GM13977 (cell line): ENCODE results near the gene HOXB7.
A peak's percentile ranks its signal among the peaks of the same experiment; 100 is the strongest.

Source experiments
- DNase-seq: peaks from one replicate; pipeline ENCODE4 v3.0.0; 2012; ENCODE audit warnings: low spot score
- CTCF ChIP-seq: IDR thresholded peaks from 2 replicates; pipeline ENCODE4 v1.5.1; 2012; ENCODE audit warnings: mild to moderate bottlenecking, control low read depth; ENCODE audit not compliant: insufficient read depth; ENCODE audit errors: extremely low read depth, missing control alignments
- in situ Hi-C: fragments of 300-500 bp; cut with MboI; formaldehyde crosslinking; loops from one replicate; pipeline ENCODE4 v1.12.0; 2022; ENCODE audit warnings: low sequenced_read_pairs, low pct_unique_long_range_greater_than_20kb, mixed read lengths, inconsistent platforms; ENCODE audit not compliant: unreplicated experiment

The HOXB7 gene

GRCh38 chr17:48586355-48587258 lies 24.2 kb downstream of the HOXB7 start:
- DNase-seq: peak; percentile 70
- in situ Hi-C loops: no loop called here
- TF ChIP-seq CTCF: no peak

DNA sequence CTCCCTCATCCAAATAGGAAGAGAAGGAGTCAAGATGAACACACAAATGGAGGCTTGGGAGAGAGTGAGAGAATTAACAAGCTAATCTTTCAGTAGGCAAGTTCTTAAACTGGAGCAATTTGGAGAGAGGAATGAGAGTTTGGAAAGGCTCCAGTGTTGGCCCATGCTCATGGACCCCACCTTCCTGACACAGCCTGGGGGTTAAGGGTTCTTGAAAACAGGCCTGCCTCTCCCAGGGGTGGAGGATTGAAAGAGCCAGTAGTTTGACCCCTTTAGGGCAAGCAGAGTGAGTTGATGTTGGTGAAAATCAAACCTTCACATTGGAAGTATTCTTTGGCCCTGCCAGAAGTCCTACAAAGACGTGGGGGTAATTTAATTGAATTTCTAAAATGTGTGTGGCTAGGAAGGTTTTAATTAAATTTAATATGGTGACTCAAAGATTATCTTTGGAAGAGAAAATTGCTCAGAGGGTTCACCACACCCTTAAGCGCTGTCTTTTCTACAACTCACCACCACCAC lies 26.5 kb downstream of the HOXB7 start:
- no peak for TF ChIP-seq CTCF
- no peak for DNase-seq
- in situ Hi-C loops: no loop called here

DNA sequence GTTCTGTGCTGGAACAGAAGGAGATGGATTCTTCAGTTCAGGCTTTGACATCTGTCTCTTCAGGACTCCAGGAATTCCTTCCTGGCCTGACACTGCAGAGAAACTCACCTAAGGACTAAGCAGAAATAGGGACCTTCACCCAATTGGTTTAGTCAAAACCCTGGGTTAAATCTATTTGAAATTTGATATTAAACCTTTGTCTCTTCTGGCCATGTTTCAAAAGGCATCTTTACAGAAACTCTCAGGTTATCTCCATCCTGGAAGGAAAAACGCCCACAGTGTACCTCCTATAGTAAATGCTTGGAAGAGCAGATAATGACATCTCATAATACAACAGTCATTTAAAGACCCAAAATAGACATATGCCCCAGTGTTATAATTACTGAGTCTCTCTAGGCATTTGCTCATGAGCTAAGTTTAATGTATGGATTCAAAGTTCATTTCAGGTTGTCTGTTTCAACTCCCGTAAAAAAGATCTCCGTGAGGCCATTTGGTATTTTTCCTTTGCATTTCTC lies 27.1 kb downstream of the HOXB7 start:
- DNase-seq: no peak
- TF ChIP-seq CTCF: no peak
- in situ Hi-C loops: no loop called here

- TF ChIP-seq CTCF: no peak
- in situ Hi-C loops: no loop called here
- DNase-seq: no peak
Measured at GRCh38 chr17:48582750-48583069, 28.1 kb downstream of the HOXB7 start.

DNA sequence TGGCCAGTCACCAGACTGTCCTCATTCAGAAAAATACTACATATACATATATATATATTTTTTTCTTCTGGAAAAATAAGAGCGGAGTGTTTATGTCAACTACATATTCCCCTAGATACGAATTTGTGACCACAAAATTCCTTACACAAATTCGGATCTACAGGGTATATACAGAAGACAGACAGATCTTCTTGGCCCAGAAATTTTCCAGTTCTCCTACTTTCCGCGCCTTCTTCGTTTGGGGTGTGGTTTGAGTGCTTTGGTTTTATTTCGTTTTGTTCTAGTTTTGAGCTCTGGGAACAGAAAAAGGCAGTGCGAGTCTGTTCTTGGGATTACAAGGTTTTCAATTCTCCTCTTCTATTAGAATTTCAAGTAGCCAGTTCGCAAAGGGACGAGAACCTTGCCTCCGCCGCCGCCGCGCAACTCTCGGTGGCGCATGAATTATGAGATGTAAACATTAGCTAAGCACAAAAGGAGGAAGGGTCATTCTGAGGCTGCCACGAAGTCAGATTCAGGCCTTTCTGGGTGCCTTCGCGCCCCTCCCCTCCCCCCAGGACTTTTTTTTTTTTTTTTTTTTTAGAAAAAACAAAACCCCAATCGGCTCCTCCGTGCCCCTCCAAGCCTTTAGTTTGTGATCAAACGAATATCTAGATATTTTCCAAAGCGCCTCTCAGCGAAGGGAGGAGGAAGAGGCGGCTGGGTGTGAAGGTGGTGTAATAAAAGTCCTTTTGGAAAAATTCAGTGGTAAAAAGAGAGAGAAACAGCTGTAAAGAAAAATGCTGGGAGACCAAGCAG lies 30.9 kb downstream of the HOXB7 start:
- no peak for TF ChIP-seq CTCF
- no peak for DNase-seq
- in situ Hi-C loops: no loop called here

GRCh38 chr17:48579471-48579759 lies 31.4 kb downstream of the HOXB7 start:
- DNase-seq: no peak
- in situ Hi-C loops: no loop called here
- TF ChIP-seq CTCF: no peak
